ENCODE data around the gene ZNF212.

Gene ZNF212

GRCh38 chr7:149285603-149286002 lies 46.2 kb downstream of the ZNF212 start:
- no peak for DNase-seq (ENCODE audit: low read depth)

- no peak for DNase-seq (ENCODE audit: low read depth)
These were observed 47.5 kb downstream of the ZNF212 start for GRCh38 chr7:149286811-149287400.

- no peak for DNase-seq (ENCODE audit: low read depth)
These were observed 48.2 kb downstream of the ZNF212 start for GRCh38 chr7:149287622-149288021.

GRCh38 chr7:149289262-149289661 lies 49.8 kb downstream of the ZNF212 start:
- DNase-seq (ENCODE audit: low read depth), result no peak

- no peak for DNase-seq (ENCODE audit: low read depth)
These were observed 50.4 kb downstream of the ZNF212 start for GRCh38 chr7:149289856-149290255.

GRCh38 chr7:149291036-149291780 lies 51.8 kb downstream of the ZNF212 start:
- DNase-seq (ENCODE audit: low read depth), result no peak

GRCh38 chr7:149291781-149292461 lies 52.5 kb downstream of the ZNF212 start:
- no peak for DNase-seq (ENCODE audit: low read depth)

GRCh38 chr7:149292462-149292823 lies 53.0 kb downstream of the ZNF212 start:
- DNase-seq (ENCODE audit: low read depth), result no peak

GRCh38 chr7:149293338-149293737 lies 53.9 kb downstream of the ZNF212 start:
- DNase-seq (ENCODE audit: low read depth), result no peak

GRCh38 chr7:149293946-149294633 lies 54.6 kb downstream of the ZNF212 start:
- DNase-seq (ENCODE audit: low read depth), result no peak

- DNase-seq (ENCODE audit: low read depth), result no peak
These were observed 55.4 kb downstream of the ZNF212 start for GRCh38 chr7:149294634-149295480.

GRCh38 chr7:149295481-149295850 lies 56.0 kb downstream of the ZNF212 start:
- no peak for DNase-seq (ENCODE audit: low read depth)

GRCh38 chr7:149296368-149296767 lies 56.9 kb downstream of the ZNF212 start:
- DNase-seq (ENCODE audit: low read depth), result no peak

GRCh38 chr7:149297034-149297755 lies 57.7 kb downstream of the ZNF212 start:
- no peak for DNase-seq (ENCODE audit: low read depth)

- no peak for DNase-seq (ENCODE audit: low read depth)
These were observed 61.3 kb downstream of the ZNF212 start for GRCh38 chr7:149300620-149301285.

GRCh38 chr7:149302222-149302621 lies 62.8 kb downstream of the ZNF212 start:
- no peak for DNase-seq (ENCODE audit: low read depth)

- no peak for DNase-seq (ENCODE audit: low read depth)
These were observed 63.4 kb downstream of the ZNF212 start for GRCh38 chr7:149302865-149303264.

- DNase-seq (ENCODE audit: low read depth), result no peak
These were observed 64.6 kb downstream of the ZNF212 start for GRCh38 chr7:149304006-149304405.

All from stimulated activated CD8-positive, alpha-beta memory T cell treated with anti-CD3 and anti-CD28 coated beads, Interleukin-15, amount 100 ng/mL, for 24 hours (primary cell).